Gastroesophageal sphincter (tissue), 4 donors: ENCODE data around the gene PRPF18. TPM values are rescaled to one million over a fixed set of nuclear protein-coding genes. Genes with fewer than 3 reads are reported as not detected.

Source experiments
- ATAC-seq: fragments of 150-250 bp; one replicate; pipeline ENCODE4 v1.9.1; 2016; ENCODE audit warnings: mild to moderate bottlenecking, moderate library complexity
- H3K27ac ChIP-seq, 4 donors: fragments of 200-600 bp; sonication (generic) in 3 of 4; 1 replicate in 3 of 4; 2 replicates in 1 of 4; pipeline ENCODE4 v1.5.1; 2016 to 2019
- H3K27me3 ChIP-seq: fragments of 200-600 bp; sonication (generic); one replicate; pipeline ENCODE4 v1.5.1; 2019
- H3K36me3 ChIP-seq, 2 donors: fragments of 200-600 bp; sonication (generic); one replicate each; pipeline ENCODE4 v1.5.1; 2019; ENCODE audit warnings: control low read depth in 1 of 2
- H3K4me1 ChIP-seq, 3 donors: fragments of 200-600 bp; sonication (generic); 1 replicate in 2 of 3; 2 replicates in 1 of 3; pipeline ENCODE4 v1.5.1; 2016 to 2019; ENCODE audit warnings: control low read depth in 2 of 3
- H3K4me3 ChIP-seq, 2 donors: fragments of 200-600 bp; sonication (generic); one replicate each; pipeline ENCODE4 v1.5.1; 2019; ENCODE audit warnings: mild to moderate bottlenecking in 1 of 2, moderate library complexity in 1 of 2
- H3K9me3 ChIP-seq, 3 donors: fragments of 200-600 bp; sonication (generic); one replicate each; pipeline ENCODE4 v1.5.1; 2017 to 2019; ENCODE audit warnings: control low read depth in 2 of 3
- EP300 ChIP-seq: sonication (generic); formaldehyde crosslinking; IDR thresholded peaks from one replicate; pipeline ENCODE4 v1.6.1; 2017; ENCODE audit warnings: antibody characterized with exemption, mild to moderate bottlenecking
- POLR2A ChIP-seq, 2 donors: fragments of 450-650 bp; IDR thresholded peaks; one replicate each; pipeline ENCODE4 v1.6.1; 2017; ENCODE audit warnings: antibody characterized with exemption in 2 of 2, mild to moderate bottlenecking in 2 of 2, moderate library complexity in 1 of 2
- POLR2AphosphoS5 ChIP-seq: sonication (generic); formaldehyde crosslinking; IDR thresholded peaks from one replicate; pipeline ENCODE4 v1.6.1; 2017; ENCODE audit warnings: antibody characterized with exemption
- WGBS, 2 donors: methylation state at CpG; one replicate each; pipeline ENCODE4 v1.1.5; 2018; ENCODE audit warnings: low coverage in 1 of 2; 5-methylcytosine and 5-hydroxymethylcytosine counted together
- total RNA-seq, 4 donors: library from RNA; depleted of rRNA; stranded (reverse); fragments of >200 nt; gene quantifications; one replicate each; pipeline ENCODE4 v1.1.0, GENCODE V29; 2016
- TF ChIP-seq, protein P1 (sequence below), 4 experiments: fragments of 200-600 bp in 2 of 4; fragments of 450-650 bp in 2 of 4; sonication (generic) in 1 of 4; IDR thresholded peaks; one replicate each; pipeline ENCODE4 v1.5.1; 2017 to 2019; ENCODE audit warnings: antibody characterized with exemption in 4 of 4, mild to moderate bottlenecking in 2 of 4, moderate library complexity in 2 of 4

PRPF18 gene
- total RNA-seq, 4 donors from 2014 or later: 22.8 to 32.8 (median 24.0) TPM

DNA sequence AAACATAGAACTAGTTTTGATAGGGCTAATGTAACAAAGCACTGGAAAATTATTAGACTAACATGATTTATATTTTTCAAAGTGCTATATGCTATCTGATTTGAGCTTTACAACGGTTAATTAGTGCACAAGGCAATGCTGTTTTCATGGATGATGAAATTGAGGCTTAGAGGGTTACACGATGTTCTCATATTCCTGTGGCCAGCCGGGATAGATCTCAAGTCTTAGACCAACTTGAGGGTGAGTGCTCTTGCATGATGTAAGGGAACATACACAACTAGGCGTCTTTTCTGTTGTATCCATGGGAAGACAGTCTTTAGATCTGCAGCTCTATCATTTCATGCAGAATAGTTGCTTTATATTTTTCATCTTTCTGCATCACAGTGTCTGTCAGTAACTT lies 4.1 kb downstream of the PRPF18 start:
- H3K27me3 ChIP-seq: no peaks in the 10 kb centered on the region
- peaks cover 0 to 37% (median 9%) of the 10 kb centered on the region in 3 donors for H3K4me1 ChIP-seq
- no peak for ATAC-seq
- no peak overlapping the region for H3K27ac ChIP-seq
- 70 to 74% methylated on average over 2 to 4 of the region's 4 CpGs for WGBS, 2 donors
- H3K36me3 ChIP-seq: peaks cover 0 to 25% of the 10 kb centered on the region in 2 donors
- H3K4me3 ChIP-seq: no peak overlapping the region
- TF ChIP-seq EP300: no peak
- TF ChIP-seq POLR2AphosphoS5: no peak
- TF ChIP-seq POLR2A (IDR thresholded peaks at IDR 0.05): no peak
- TF ChIP-seq, protein P1, sequence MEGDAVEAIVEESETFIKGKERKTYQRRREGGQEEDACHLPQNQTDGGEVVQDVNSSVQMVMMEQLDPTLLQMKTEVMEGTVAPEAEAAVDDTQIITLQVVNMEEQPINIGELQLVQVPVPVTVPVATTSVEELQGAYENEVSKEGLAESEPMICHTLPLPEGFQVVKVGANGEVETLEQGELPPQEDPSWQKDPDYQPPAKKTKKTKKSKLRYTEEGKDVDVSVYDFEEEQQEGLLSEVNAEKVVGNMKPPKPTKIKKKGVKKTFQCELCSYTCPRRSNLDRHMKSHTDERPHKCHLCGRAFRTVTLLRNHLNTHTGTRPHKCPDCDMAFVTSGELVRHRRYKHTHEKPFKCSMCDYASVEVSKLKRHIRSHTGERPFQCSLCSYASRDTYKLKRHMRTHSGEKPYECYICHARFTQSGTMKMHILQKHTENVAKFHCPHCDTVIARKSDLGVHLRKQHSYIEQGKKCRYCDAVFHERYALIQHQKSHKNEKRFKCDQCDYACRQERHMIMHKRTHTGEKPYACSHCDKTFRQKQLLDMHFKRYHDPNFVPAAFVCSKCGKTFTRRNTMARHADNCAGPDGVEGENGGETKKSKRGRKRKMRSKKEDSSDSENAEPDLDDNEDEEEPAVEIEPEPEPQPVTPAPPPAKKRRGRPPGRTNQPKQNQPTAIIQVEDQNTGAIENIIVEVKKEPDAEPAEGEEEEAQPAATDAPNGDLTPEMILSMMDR (IDR thresholded peaks at IDR 0.05): no peak
- no peaks in the 10 kb centered on the region for H3K9me3 ChIP-seq

DNA sequence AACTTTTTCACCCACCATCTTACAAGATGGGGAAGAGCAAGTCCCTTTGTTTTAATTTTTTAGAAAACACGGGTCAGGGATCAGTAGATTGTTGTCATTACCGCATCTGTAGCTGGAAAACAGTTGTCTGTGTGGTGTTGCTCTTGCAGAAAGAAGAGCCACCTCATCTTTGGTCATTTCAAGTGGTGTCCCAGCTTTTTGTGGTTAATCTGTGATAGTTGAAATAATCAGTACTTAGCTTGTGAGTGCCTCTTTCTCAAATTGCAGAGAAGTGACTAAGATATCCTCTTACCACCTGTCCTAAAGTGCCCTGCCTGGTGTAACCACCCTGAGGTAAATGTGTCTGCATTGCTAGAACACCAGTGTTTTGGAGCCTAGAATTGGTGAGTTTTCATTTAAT lies 5.5 kb downstream of the PRPF18 start:
- 92% methylated on average over 2 of the region's 2 CpGs; no CpG with 5 or more reads in 1 of the 2 donors for WGBS, 2 donors
- peaks cover 0 to 30% (median 9%) of the 10 kb centered on the region in 3 donors for H3K4me1 ChIP-seq
- no peak overlapping the region for H3K4me3 ChIP-seq
- H3K27ac ChIP-seq: no peak overlapping the region
- no peak for ATAC-seq
- H3K9me3 ChIP-seq: no peaks in the 10 kb centered on the region
- TF ChIP-seq, protein P1 (IDR thresholded peaks at IDR 0.05): no peak
- TF ChIP-seq POLR2A (IDR thresholded peaks at IDR 0.05) (no peak), EP300 (no peak), POLR2AphosphoS5 (no peak)
- H3K27me3 ChIP-seq: no peaks in the 10 kb centered on the region
- H3K36me3 ChIP-seq: peaks cover 0 to 25% of the 10 kb centered on the region in 2 donors

DNA sequence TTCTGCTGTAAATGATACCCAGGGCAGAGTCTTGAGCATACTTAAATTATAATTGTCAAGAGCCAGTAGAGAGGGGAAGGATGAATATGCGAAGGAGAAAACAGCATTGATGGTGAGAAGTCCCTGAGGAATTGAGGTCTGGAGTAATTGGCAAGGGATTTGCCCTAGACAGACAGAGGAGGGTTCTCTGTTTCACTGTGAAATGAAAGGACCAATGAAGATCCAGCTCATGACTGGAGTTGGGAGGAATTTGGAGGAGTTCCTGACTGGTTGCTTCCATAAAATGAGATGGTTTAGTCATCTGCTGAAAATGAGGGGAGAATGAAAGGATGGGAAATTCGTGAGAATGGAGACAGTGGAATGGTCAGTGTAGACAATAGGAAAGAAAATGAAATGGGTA lies 6.8 kb downstream of the PRPF18 start:
- peaks cover 0 to 18% (median 0%) of the 10 kb centered on the region in 3 donors for H3K4me1 ChIP-seq
- TF ChIP-seq, protein P1 (IDR thresholded peaks at IDR 0.05): no peak
- TF ChIP-seq EP300 (no peak), POLR2AphosphoS5 (no peak), POLR2A (IDR thresholded peaks at IDR 0.05) (no peak)
- H3K36me3 ChIP-seq: peaks cover 0 to 32% of the 10 kb centered on the region in 2 donors
- H3K9me3 ChIP-seq: no peaks in the 10 kb centered on the region
- no peak overlapping the region for H3K27ac ChIP-seq
- no peak overlapping the region for H3K4me3 ChIP-seq
- no peaks in the 10 kb centered on the region for H3K27me3 ChIP-seq
- no peak for ATAC-seq
- WGBS, 2 donors: 81% methylated on average over 2 of the region's 2 CpGs; no CpG with 5 or more reads in 1 of the 2 donors

DNA sequence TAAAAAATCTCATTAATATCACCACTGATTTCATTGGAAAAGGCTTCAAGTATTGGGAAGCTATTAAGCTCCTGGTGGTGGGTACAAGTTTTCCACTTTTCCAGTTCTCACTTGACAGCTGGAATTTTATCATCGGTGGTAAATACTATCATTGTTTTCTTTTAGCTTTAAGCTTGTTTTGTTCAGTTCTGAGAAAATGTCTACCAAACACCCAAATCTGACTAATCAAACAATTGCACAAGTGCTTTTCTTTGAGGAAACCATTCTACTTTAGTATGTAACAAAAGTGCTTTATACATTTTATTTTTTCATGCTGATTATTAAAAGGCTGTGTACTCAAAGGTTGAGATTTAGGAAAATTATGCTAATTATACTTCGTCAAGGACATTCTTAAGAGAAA lies 7.9 kb downstream of the PRPF18 start:
- Histone ChIP-seq H3K27ac (no peak overlapping the region), H3K9me3 (no peaks in the 10 kb centered on the region), H3K4me3 (no peak overlapping the region), H3K36me3 (peaks cover 0 to 36% of the 10 kb centered on the region in 2 donors), H3K4me1 (peaks cover 0 to 7% (median 0%) of the 10 kb centered on the region in 3 donors), H3K27me3 (no peaks in the 10 kb centered on the region)
- TF ChIP-seq POLR2A (IDR thresholded peaks at IDR 0.05) (no peak), POLR2AphosphoS5 (no peak), EP300 (no peak)
- TF ChIP-seq, protein P1 (IDR thresholded peaks at IDR 0.05): no peak
- no peak for ATAC-seq
- 81 to 93% methylated on average over 2 of the region's 2 CpGs for WGBS, 2 donors

DNA sequence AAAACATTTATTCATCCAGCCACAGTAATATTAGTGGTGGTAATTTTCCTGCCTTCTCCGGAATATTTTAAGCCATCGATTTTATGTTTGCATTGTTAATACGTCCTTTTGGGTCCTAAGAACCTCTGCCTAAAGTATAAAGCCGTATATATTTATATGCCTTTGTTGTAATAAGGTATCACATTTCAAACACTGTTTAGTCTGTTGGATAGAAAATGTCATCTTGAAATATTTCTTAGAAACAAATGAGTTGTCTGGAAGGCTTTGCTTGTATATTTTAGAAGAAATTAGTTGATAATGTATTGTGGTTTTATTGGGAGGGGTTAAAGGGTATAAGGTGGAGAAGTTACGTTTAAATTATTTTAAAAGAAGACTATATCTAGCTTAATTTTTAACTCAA lies 11.1 kb downstream of the PRPF18 start:
- H3K27me3 ChIP-seq: no peaks in the 10 kb centered on the region
- no peaks in the 10 kb centered on the region for H3K9me3 ChIP-seq
- H3K36me3 ChIP-seq: peaks cover 0 to 49% of the 10 kb centered on the region in 2 donors
- TF ChIP-seq, protein P1 (IDR thresholded peaks at IDR 0.05): no peak
- TF ChIP-seq POLR2A (IDR thresholded peaks at IDR 0.05): no peak
- no peak for TF ChIP-seq POLR2AphosphoS5
- no peak for TF ChIP-seq EP300
- ATAC-seq: no peak
- no peaks in the 10 kb centered on the region for H3K4me1 ChIP-seq
- no peak overlapping the region for H3K4me3 ChIP-seq
- H3K27ac ChIP-seq: no peak overlapping the region
- 38 to 55% methylated on average over 5 of the region's 5 CpGs for WGBS, 2 donors
